Lower leg skin (tissue), 3 donors: ENCODE results near the gene C14orf119.

Source experiments
- POLR2A ChIP-seq, 2 donors: fragments of 450-650 bp; IDR thresholded peaks; one replicate each; pipeline ENCODE4 v1.6.1; 2016 to 2017; ENCODE audit warnings: antibody characterized with exemption in 2 of 2, mild to moderate bottlenecking in 1 of 2, moderate library complexity in 1 of 2
- TF ChIP-seq, protein P1 (sequence below), 3 donors: fragments of 450-650 bp; IDR thresholded peaks; one replicate each; pipeline ENCODE4 v1.5.1; 2016; ENCODE audit warnings: antibody characterized with exemption in 3 of 3, mild to moderate bottlenecking in 3 of 3, moderate library complexity in 2 of 3

DNA sequence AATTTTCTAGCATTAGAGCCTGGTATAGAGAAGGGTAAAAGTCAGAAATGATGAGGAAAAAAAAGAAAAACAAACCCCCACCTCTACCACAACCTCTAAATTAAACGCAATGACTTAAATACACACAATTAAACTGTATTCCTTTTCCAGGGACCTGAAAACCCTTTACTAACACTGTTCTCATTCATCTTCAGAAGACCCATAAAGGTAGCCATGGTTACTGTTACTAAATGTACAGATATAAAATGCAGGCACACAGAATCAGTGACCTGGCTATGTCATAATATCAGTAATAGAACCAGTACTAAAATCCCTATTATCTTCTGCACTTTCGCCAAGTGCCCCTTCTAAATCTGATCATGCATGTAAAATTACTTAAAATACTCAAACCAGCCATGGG lies 1.8 kb upstream of the C14orf119 start:
- no peak for TF ChIP-seq POLR2A (IDR thresholded peaks at IDR 0.05)
- TF ChIP-seq, protein P1, sequence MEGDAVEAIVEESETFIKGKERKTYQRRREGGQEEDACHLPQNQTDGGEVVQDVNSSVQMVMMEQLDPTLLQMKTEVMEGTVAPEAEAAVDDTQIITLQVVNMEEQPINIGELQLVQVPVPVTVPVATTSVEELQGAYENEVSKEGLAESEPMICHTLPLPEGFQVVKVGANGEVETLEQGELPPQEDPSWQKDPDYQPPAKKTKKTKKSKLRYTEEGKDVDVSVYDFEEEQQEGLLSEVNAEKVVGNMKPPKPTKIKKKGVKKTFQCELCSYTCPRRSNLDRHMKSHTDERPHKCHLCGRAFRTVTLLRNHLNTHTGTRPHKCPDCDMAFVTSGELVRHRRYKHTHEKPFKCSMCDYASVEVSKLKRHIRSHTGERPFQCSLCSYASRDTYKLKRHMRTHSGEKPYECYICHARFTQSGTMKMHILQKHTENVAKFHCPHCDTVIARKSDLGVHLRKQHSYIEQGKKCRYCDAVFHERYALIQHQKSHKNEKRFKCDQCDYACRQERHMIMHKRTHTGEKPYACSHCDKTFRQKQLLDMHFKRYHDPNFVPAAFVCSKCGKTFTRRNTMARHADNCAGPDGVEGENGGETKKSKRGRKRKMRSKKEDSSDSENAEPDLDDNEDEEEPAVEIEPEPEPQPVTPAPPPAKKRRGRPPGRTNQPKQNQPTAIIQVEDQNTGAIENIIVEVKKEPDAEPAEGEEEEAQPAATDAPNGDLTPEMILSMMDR (IDR thresholded peaks at IDR 0.05), result no peak
